Measurements from ENCODE around the gene ABCB11. TPM values are rescaled to one million over a fixed set of nuclear protein-coding genes. Genes with fewer than 3 reads are reported as not detected.
A peak's percentile ranks its signal among the peaks of the same experiment; 100 is the strongest.

Gene ABCB11
- total and polyA plus RNA-seq, 9 of the 15 experiments (the other 6 are each of a cell fraction or from before 2014, with no cell fraction given): 0.04 to 0.51 (median 0.10) TPM; not detected in 1

- TF ChIP-seq ZNF778 (CRISPR knock-in tag; IDR thresholded peaks at IDR 0.05) (no peak), NR0B1 (IDR thresholded peaks at IDR 0.05; ENCODE audit: partially characterized antibody) (no peak), TAF1 (IDR thresholded peaks at IDR 0.05; ENCODE audit: control insufficient read depth, extremely low read depth, insufficient read depth, low read length, severe bottlenecking) (peak; percentile 87), PHB (CRISPR knock-in tag; IDR thresholded peaks at IDR 0.05) (no peak), SMARCB1 (IDR thresholded peaks at IDR 0.05; ENCODE audit: insufficient read length, low read depth) (no peak), E2F3 (CRISPR knock-in tag; IDR thresholded peaks at IDR 0.05) (peak; percentile 99), ILK (tag; IDR thresholded peaks at IDR 0.05; ENCODE audit: borderline replicate concordance, low read depth) (no peak), NFE2 (IDR thresholded peaks at IDR 0.05; ENCODE audit: low read depth) (no peak), EWSR1 (IDR thresholded peaks at IDR 0.05; ENCODE audit: borderline replicate concordance, low read depth, partially characterized antibody) (no peak), NFATC3 (IDR thresholded peaks at IDR 0.05) (no peak), ZBTB8A (IDR thresholded peaks at IDR 0.05; ENCODE audit: partially characterized antibody) (no peak), CBX8 (IDR thresholded peaks at IDR 0.05; ENCODE audit: borderline replicate concordance, extremely low read depth, low read depth, low read length, poor library complexity, severe bottlenecking) (no peak), ZNF584 (CRISPR knock-in tag; IDR thresholded peaks at IDR 0.05; ENCODE audit: low read depth) (0 out of 2 replicates have a peak, but pooled peaks have one; percentile 48)
- TF ChIP-seq, protein P1, sequence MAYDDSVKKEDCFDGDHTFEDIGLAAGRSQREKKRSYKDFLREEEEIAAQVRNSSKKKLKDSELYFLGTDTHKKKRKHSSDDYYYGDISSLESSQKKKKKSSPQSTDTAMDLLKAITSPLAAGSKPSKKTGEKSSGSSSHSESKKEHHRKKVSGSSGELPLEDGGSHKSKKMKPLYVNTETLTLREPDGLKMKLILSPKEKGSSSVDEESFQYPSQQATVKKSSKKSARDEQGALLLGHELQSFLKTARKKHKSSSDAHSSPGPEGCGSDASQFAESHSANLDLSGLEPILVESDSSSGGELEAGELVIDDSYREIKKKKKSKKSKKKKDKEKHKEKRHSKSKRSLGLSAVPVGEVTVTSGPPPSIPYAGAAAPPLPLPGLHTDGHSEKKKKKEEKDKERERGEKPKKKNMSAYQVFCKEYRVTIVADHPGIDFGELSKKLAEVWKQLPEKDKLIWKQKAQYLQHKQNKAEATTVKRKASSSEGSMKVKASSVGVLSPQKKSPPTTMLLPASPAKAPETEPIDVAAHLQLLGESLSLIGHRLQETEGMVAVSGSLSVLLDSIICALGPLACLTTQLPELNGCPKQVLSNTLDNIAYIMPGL (CRISPR knock-in tag; IDR thresholded peaks at IDR 0.05): 0 out of 2 replicates have a peak, but pooled peaks have one; percentile 31
- TF ChIP-seq, protein P2, sequence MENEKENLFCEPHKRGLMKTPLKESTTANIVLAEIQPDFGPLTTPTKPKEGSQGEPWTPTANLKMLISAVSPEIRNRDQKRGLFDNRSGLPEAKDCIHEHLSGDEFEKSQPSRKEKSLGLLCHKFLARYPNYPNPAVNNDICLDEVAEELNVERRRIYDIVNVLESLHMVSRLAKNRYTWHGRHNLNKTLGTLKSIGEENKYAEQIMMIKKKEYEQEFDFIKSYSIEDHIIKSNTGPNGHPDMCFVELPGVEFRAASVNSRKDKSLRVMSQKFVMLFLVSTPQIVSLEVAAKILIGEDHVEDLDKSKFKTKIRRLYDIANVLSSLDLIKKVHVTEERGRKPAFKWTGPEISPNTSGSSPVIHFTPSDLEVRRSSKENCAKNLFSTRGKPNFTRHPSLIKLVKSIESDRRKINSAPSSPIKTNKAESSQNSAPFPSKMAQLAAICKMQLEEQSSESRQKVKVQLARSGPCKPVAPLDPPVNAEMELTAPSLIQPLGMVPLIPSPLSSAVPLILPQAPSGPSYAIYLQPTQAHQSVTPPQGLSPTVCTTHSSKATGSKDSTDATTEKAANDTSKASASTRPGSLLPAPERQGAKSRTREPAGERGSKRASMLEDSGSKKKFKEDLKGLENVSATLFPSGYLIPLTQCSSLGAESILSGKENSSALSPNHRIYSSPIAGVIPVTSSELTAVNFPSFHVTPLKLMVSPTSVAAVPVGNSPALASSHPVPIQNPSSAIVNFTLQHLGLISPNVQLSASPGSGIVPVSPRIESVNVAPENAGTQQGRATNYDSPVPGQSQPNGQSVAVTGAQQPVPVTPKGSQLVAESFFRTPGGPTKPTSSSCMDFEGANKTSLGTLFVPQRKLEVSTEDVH (IDR thresholded peaks at IDR 0.05; ENCODE audit: low read depth, partially characterized antibody): peak; percentile 100
- TF ChIP-seq, protein P3, sequence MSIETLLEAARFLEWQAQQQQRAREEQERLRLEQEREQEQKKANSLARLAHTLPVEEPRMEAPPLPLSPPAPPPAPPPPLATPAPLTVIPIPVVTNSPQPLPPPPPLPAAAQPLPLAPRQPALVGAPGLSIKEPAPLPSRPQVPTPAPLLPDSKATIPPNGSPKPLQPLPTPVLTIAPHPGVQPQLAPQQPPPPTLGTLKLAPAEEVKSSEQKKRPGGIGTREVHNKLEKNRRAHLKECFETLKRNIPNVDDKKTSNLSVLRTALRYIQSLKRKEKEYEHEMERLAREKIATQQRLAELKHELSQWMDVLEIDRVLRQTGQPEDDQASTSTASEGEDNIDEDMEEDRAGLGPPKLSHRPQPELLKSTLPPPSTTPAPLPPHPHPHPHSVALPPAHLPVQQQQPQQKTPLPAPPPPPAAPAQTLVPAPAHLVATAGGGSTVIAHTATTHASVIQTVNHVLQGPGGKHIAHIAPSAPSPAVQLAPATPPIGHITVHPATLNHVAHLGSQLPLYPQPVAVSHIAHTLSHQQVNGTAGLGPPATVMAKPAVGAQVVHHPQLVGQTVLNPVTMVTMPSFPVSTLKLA (conservative IDR thresholded peaks at IDR 0.05): peak in 1 of 2 experiments; percentile 84; a peak in 2 of 4 replicates
- TF ChIP-seq, protein P4, sequence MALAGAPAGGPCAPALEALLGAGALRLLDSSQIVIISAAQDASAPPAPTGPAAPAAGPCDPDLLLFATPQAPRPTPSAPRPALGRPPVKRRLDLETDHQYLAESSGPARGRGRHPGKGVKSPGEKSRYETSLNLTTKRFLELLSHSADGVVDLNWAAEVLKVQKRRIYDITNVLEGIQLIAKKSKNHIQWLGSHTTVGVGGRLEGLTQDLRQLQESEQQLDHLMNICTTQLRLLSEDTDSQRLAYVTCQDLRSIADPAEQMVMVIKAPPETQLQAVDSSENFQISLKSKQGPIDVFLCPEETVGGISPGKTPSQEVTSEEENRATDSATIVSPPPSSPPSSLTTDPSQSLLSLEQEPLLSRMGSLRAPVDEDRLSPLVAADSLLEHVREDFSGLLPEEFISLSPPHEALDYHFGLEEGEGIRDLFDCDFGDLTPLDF (CRISPR knock-in tag; IDR thresholded peaks at IDR 0.05): peak; percentile 100
These were observed 140.9 kb downstream of the ABCB11 start, which contains the start of gene SPC25 (continued) for GRCh38 chr2:168890006-168890782.
